PC-3 (cell line): ENCODE data around the gene JARID2.

ENCODE experiments used
- CTCF ChIP-seq: fragments of 300-600 bp; sonication (generic); conservative IDR thresholded peaks from 2 replicates; pipeline ENCODE4 v1.5.1; 2017; ENCODE audit warnings: antibody characterized with exemption, low read depth, mild to moderate bottlenecking, low read length
- EZH2 ChIP-seq: fragments of 300-600 bp; sonication (generic); IDR thresholded peaks from one replicate; pipeline ENCODE4 v1.6.1; 2017; ENCODE audit warnings: antibody characterized with exemption, mild to moderate bottlenecking, low read length; ENCODE audit not compliant: unreplicated experiment
- EZH2phosphoT487 ChIP-seq: fragments of 300-600 bp; sonication (generic); IDR thresholded peaks from 2 replicates; pipeline ENCODE4 v1.6.1; 2018; ENCODE audit warnings: mild to moderate bottlenecking, antibody characterized with exemption, low read length, borderline replicate concordance

DNA sequence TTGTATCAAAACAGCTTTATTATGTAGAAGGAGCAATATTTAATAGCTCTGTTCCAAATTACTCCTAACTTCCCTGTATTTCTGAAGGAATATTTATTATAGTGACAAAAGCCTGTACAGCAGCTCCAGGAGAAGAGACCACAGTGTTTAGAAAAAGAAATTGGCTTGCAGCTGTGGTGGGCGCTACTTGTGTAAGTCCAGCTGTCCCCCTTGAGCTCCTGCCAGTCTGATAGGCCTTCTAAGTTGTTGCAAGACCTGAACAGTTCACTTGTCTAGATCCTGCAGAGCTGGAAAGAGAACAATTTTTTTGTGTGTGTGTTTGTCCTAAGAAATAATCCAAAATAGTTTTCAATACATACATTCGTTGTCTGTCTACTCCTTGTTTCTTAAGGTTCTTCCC is 86.6 kb downstream of the JARID2 start:
- TF ChIP-seq CTCF (no peak), EZH2phosphoT487 (no peak), EZH2 (no peak)
